Endothelial cell of umbilical vein (primary cell): Measurements from ENCODE around the gene SETD1A. TPM values are rescaled to one million over a fixed set of nuclear protein-coding genes. Genes with fewer than 3 reads are reported as not detected.

Source experiments
- BruUV-seq: library from RNA; stranded (reverse); fragments of 400-500 nt; replicated peaks from 2 replicates; lab custom pipeline; 2021; lab: Mats Ljungman, UMichigan
- CTCF ChIA-PET: fragments of 300-600, 350-600 bp; sonication (Branson Sonifier 250); formaldehyde crosslinking; loops from one replicate; lab custom pipeline; 2021; ENCODE audit warnings: antibody characterized with exemption, inconsistent platforms; lab: Charles Lee
- POLR2A ChIA-PET: fragments of 300-600, 350-600 bp; sonication (Branson Sonifier 250); formaldehyde crosslinking; loops from one replicate; lab custom pipeline; 2021; ENCODE audit warnings: antibody characterized with exemption, inconsistent platforms; lab: Charles Lee
- DNase-seq: peaks from one replicate; pipeline ENCODE4 v3.0.0-alpha.2; 2011; ENCODE audit warnings: low read depth, low spot score
- FAIRE-seq: peaks from 2 replicates; lab custom pipeline; 2011; peaks lifted over from hg19 to GRCh38; lab: Jason Lieb, UNC
- H2AFZ ChIP-seq: 2 replicates; pipeline ENCODE4 v1.6.0; 2012; ENCODE audit warnings: low read depth, low read length, control low read depth, inconsistent platforms
- H3K27ac ChIP-seq: 2 replicates; pipeline ENCODE4 v1.5.1; 2011; ENCODE audit warnings: low read depth, mild to moderate bottlenecking, control low read depth, low read length, moderate library complexity; ENCODE audit not compliant: insufficient read depth
- H3K27me3 ChIP-seq, 2 experiments: 2 replicates each; pipeline versions ENCODE4 v1.6.0 to v1.6.1; 2011; ENCODE audit warnings: low read length in 2 of 2, mixed read lengths in 1 of 2; ENCODE audit not compliant: control insufficient read depth in 2 of 2, insufficient read depth in 2 of 2
- H3K36me3 ChIP-seq, 2 experiments: 2 replicates in 1 of 2; 3 replicates in 1 of 2; pipeline ENCODE4 v1.5.1; 2011; ENCODE audit warnings: low read length in 2 of 2, mild to moderate bottlenecking in 1 of 2, moderate library complexity in 1 of 2; ENCODE audit not compliant: control insufficient read depth in 2 of 2, insufficient read depth in 2 of 2; ENCODE audit errors: extremely low read depth in 1 of 2
- H3K4me1 ChIP-seq: 3 replicates; pipeline ENCODE4 v1.5.1; 2011; ENCODE audit warnings: mild to moderate bottlenecking, low read length; ENCODE audit not compliant: control insufficient read depth, insufficient read depth; ENCODE audit errors: extremely low read depth
- H3K4me2 ChIP-seq: 2 replicates; pipeline ENCODE4 v1.6.1; 2011; ENCODE audit warnings: low read length, control low read depth, mixed read lengths; ENCODE audit not compliant: insufficient read depth
- H3K4me3 ChIP-seq, 3 experiments: fragments of 200-600 bp in 1 of 3; sonication (generic), shearing (Covaris generic) in 1 of 3; replicated peaks in 1 of 3; 2 replicates each; pipeline ENCODE4 v1.5.1; 2011 to 2016; ENCODE audit warnings: control low read depth in 3 of 3, low read length in 3 of 3, mild to moderate bottlenecking in 2 of 3, inconsistent platforms in 1 of 3, low read depth in 1 of 3, moderate library complexity in 1 of 3; ENCODE audit not compliant: insufficient read depth in 1 of 3
- H3K79me2 ChIP-seq: 2 replicates; pipeline ENCODE4 v1.6.0; 2012; ENCODE audit warnings: low read length, inconsistent platforms; ENCODE audit not compliant: control insufficient read depth, insufficient read depth
- H3K9ac ChIP-seq: replicated peaks from 2 replicates; pipeline ENCODE3; 2011; ENCODE audit warnings: low read length, control low read depth; ENCODE audit not compliant: insufficient read depth; ENCODE audit errors: extremely low read depth
- H3K9me1 ChIP-seq: replicated peaks from 3 replicates; pipeline ENCODE4 v1.6.0; 2011; ENCODE audit warnings: mild to moderate bottlenecking, low read length; ENCODE audit not compliant: control insufficient read depth, insufficient read depth; ENCODE audit errors: extremely low read depth
- H3K9me3 ChIP-seq: replicated peaks from 2 replicates; pipeline ENCODE4 v1.5.1; 2012; ENCODE audit warnings: low read length, inconsistent platforms; ENCODE audit not compliant: control insufficient read depth, insufficient read depth
- H4K20me1 ChIP-seq: replicated peaks from 2 replicates; pipeline ENCODE3; 2011; ENCODE audit warnings: mild to moderate bottlenecking, low read length; ENCODE audit not compliant: control insufficient read depth, insufficient read depth; ENCODE audit errors: extremely low read depth
- EZH2 ChIP-seq: IDR thresholded peaks from 2 replicates; pipeline ENCODE4 v1.6.1; 2012; ENCODE audit warnings: borderline replicate concordance, low read depth, mild to moderate bottlenecking, moderate library complexity, low read length, inconsistent platforms; ENCODE audit not compliant: severe bottlenecking
- FOS ChIP-seq: IDR thresholded peaks from 2 replicates; pipeline ENCODE4 v1.6.1; 2011; ENCODE audit warnings: mild to moderate bottlenecking, low read length, moderate library complexity, borderline replicate concordance; ENCODE audit not compliant: insufficient read depth
- GATA2 ChIP-seq: IDR thresholded peaks from 2 replicates; pipeline ENCODE4 v1.7.0; 2011; ENCODE audit warnings: low read depth, mild to moderate bottlenecking, moderate library complexity, mixed read lengths, low read length; ENCODE audit not compliant: insufficient read length, insufficient read depth
- JUN ChIP-seq: IDR thresholded peaks from 2 replicates; pipeline ENCODE4 v1.6.1; 2011; ENCODE audit warnings: borderline replicate concordance, low read depth; ENCODE audit not compliant: insufficient read length, insufficient read depth
- MYC ChIP-seq: IDR thresholded peaks from one replicate; pipeline ENCODE4 v1.6.1; 2011; ENCODE audit warnings: mild to moderate bottlenecking, low read depth, low read length
- POLR2A ChIP-seq: IDR thresholded peaks from 2 replicates; pipeline ENCODE4 v1.6.1; 2012; ENCODE audit warnings: low read depth, mild to moderate bottlenecking, control low read depth, low read length
- POLR2AphosphoS5 ChIP-seq: IDR thresholded peaks from 2 replicates; pipeline ENCODE4 v1.6.1; 2012; ENCODE audit warnings: low read depth, mild to moderate bottlenecking, control low read depth, low read length, moderate library complexity; ENCODE audit not compliant: insufficient read depth
- dilution Hi-C: fragments of 300-500 bp; cut with MboI; formaldehyde crosslinking; loops from one replicate; pipeline ENCODE4 v1.15.0; 2019; ENCODE audit warnings: low sequenced_read_pairs; ENCODE audit not compliant: extremely low pct_ligation_motif_present
- intact Hi-C: fragments of 100-400 bp; cut with micrococcal nuclease; formaldehyde crosslinking; loops from one replicate; pipeline ENCODE4 v1.10.0; 2022
- polyA plus RNA-seq, 4 experiments: library from polyadenylated mRNA; depleted of rRNA in 3 of 4; stranded (reverse) in 3 of 4; unstranded in 1 of 4; fragments of >200 nt; gene quantifications; 2 replicates each; pipeline versions ENCODE4 v1.2.1 to v1.2.3, GENCODE V29; 2011 to 2012; ENCODE audit warnings: missing spikeins in 1 of 4
- total RNA-seq: library from RNA; stranded (reverse); gene quantifications from 2 replicates; pipeline ENCODE4 v1.2.3, GENCODE V29; 2021
- TF ChIP-seq, protein P1 (sequence below), 2 donors: IDR thresholded peaks; 1 replicate in 1 of 2; 2 replicates in 1 of 2; pipeline ENCODE4 v1.5.1; 2011; ENCODE audit warnings: low read length in 2 of 2, mild to moderate bottlenecking in 2 of 2, moderate library complexity in 2 of 2, control low read depth in 1 of 2, inconsistent platforms in 1 of 2, low read depth in 1 of 2; ENCODE audit not compliant: insufficient read depth in 1 of 2; ENCODE audit errors: extremely low read depth in 1 of 2
- TF ChIP-seq, protein P2 (sequence below): IDR thresholded peaks from 2 replicates; pipeline ENCODE4 v1.6.1; 2011; ENCODE audit not compliant: insufficient read depth, insufficient read length

Gene SETD1A
- total and polyA plus RNA-seq, 2 donors (not counting 3 experiments of a cell fraction or from before 2014, with no cell fraction given): 3.5 to 21.3 TPM

DNA sequence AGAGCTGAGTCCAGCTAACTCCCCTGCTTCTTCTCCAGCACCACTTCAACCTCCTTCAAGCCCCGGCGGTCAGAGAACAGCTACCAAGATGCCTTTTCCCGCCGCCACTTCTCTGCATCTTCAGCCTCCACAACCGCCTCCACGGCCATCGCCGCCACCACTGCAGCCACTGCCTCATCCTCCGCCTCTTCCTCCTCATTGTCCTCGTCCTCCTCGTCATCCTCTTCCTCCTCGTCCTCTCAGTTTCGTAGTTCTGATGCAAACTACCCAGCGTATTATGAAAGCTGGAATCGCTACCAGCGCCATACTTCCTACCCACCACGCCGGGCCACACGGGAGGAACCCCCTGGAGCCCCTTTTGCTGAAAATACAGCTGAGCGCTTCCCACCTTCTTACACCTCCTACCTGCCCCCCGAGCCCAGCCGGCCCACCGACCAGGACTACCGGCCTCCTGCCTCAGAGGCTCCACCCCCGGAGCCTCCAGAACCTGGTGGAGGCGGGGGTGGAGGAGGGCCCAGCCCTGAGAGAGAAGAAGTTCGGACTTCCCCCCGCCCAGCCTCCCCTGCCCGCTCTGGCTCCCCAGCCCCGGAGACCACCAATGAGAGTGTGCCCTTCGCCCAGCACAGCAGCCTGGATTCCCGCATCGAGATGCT is 7.1 kb downstream of the SETD1A start:
- no peak overlapping the region for H3K4me3 ChIP-seq
- dilution Hi-C loops (no loop called here), intact Hi-C loops (no loop called here)
- TF ChIP-seq POLR2AphosphoS5: no peak
- no peak overlapping the region for H3K27ac ChIP-seq
- no peaks in the 10 kb centered on the region for H3K9me1 ChIP-seq
- no peaks in the 10 kb centered on the region for H4K20me1 ChIP-seq
- DNase-seq: no peak
- no peaks in the 10 kb centered on the region for H3K27me3 ChIP-seq
- H3K4me1 ChIP-seq: no peaks in the 10 kb centered on the region
- ChIA-PET CTCF (interaction anchor here (1.0 kb wide), 1 partner anchor 11 kb away, joined by 4 read pairs; no protein-coding TSS in a partner anchor), POLR2A (interaction anchor here (0.5 kb wide), 1 partner anchor 60 kb away, joined by 4 read pairs; no protein-coding TSS in a partner anchor)
- H3K9ac ChIP-seq: no peak overlapping the region
- no peak overlapping the region for H2AFZ ChIP-seq
- H3K36me3 ChIP-seq: peaks cover 29 to 62% of the 10 kb centered on the region in 2 experiments
- FAIRE-seq: no peak
- no peaks in the 10 kb centered on the region for H3K9me3 ChIP-seq
- BruUV-seq: TSS peak; percentile 3
- no peak overlapping the region for H3K4me2 ChIP-seq
- H3K79me2 ChIP-seq: peaks cover 2% of the 10 kb centered on the region

DNA sequence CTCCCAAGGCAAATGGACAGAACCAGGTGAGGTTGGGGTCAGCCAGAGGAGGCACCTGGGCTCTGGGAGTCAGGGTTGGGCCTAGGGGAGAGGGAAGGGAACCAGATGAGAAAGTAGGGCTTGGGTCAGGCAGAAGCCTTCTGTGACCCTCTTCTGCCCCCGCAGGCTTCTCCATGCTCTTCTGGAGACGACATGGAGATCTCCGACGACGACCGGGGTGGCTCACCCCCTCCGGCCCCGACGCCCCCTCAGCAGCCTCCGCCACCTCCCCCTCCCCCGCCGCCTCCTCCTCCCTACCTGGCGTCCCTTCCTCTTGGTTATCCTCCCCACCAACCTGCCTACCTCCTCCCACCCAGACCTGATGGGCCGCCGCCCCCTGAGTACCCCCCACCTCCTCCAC is 7.9 kb downstream of the SETD1A start:
- Histone ChIP-seq H3K9ac (no peak overlapping the region), H3K9me3 (no peaks in the 10 kb centered on the region), H3K9me1 (no peaks in the 10 kb centered on the region), H4K20me1 (no peaks in the 10 kb centered on the region), H3K79me2 (no peaks in the 10 kb centered on the region), H2AFZ (no peak overlapping the region), H3K4me2 (no peak overlapping the region), H3K4me3 (no peak overlapping the region), H3K27ac (no peak overlapping the region), H3K4me1 (no peaks in the 10 kb centered on the region), H3K27me3 (no peaks in the 10 kb centered on the region), H3K36me3 (peaks cover 25 to 57% of the 10 kb centered on the region in 2 experiments)
- no peak for DNase-seq
- no peak for TF ChIP-seq POLR2A
- TF ChIP-seq FOS: no peak
- TF ChIP-seq, protein P1, sequence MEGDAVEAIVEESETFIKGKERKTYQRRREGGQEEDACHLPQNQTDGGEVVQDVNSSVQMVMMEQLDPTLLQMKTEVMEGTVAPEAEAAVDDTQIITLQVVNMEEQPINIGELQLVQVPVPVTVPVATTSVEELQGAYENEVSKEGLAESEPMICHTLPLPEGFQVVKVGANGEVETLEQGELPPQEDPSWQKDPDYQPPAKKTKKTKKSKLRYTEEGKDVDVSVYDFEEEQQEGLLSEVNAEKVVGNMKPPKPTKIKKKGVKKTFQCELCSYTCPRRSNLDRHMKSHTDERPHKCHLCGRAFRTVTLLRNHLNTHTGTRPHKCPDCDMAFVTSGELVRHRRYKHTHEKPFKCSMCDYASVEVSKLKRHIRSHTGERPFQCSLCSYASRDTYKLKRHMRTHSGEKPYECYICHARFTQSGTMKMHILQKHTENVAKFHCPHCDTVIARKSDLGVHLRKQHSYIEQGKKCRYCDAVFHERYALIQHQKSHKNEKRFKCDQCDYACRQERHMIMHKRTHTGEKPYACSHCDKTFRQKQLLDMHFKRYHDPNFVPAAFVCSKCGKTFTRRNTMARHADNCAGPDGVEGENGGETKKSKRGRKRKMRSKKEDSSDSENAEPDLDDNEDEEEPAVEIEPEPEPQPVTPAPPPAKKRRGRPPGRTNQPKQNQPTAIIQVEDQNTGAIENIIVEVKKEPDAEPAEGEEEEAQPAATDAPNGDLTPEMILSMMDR (IDR thresholded peaks at IDR 0.05; ENCODE audit: extremely low read depth in 1 of 2, insufficient read depth in 1 of 2, low read depth in 1 of 2, low read length in 2 of 2): no peak
- no peak for TF ChIP-seq POLR2AphosphoS5
- no peak for TF ChIP-seq JUN
- no peak for TF ChIP-seq MYC
- TF ChIP-seq, protein P2, sequence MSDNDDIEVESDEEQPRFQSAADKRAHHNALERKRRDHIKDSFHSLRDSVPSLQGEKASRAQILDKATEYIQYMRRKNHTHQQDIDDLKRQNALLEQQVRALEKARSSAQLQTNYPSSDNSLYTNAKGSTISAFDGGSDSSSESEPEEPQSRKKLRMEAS: no peak
- no peak for TF ChIP-seq GATA2
- TF ChIP-seq EZH2: no peak
- CTCF ChIA-PET: no interaction called here
- FAIRE-seq: no peak
- BruUV-seq: no TSS peak
- POLR2A ChIA-PET: no interaction called here
- intact Hi-C loops (no loop called here), dilution Hi-C loops (no loop called here)
